ENCODE results near the gene UCN3. TPM values are rescaled to one million over a fixed set of nuclear protein-coding genes. Genes with fewer than 3 reads are reported as not detected.

UCN3 gene
- total RNA-seq, 6 experiments from 2014 or later: not detected

DNA sequence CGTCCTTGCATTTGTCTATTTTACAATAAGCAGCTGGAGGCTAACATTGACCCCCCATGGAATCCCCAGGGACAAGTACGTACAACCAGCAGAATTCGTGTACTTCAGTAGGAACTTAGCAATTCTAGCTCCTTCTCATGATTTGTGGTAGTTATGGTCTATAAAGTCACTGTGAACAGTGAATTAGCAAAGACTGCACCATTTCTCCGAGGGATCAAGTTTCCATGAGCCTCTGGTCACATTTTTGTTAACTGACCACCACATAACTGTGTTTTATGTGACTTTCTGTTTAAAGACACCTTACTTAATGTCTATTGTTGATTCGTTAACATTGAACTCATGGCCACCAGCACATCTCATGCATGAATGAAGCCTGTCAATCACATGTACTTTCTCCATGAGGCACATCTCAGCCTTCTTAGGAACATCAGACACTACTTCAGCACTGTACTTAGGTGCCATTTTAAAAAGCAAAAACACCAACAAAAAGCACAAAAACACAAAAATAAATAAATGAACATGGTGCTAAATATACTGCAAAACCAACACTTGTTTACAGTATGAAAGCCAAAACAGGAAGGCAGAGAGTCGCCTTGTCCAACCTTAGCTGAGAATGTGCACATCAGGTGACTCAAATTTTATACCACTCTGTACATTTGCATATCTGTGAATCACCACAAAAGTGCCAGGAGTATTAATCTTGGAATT lies 9.0 kb upstream of the UCN3 start:
- Mint-ChIP-seq H3K36me3 (ENCODE audit: low read depth) (no peaks in the 10 kb centered on the region), H3K9me3 (no peaks in the 10 kb centered on the region), H3K27ac (no peak overlapping the region), H3K4me3 (no peak overlapping the region), H3K4me1 (ENCODE audit: low read depth) (peaks cover 10% of the 10 kb centered on the region; the same call in 1 of the 2 replicates), H3K27me3 (ENCODE audit: insufficient read depth) (peaks cover 22% of the 10 kb centered on the region)
- DNase-seq: no peak
- TF ChIP-seq, protein P1, sequence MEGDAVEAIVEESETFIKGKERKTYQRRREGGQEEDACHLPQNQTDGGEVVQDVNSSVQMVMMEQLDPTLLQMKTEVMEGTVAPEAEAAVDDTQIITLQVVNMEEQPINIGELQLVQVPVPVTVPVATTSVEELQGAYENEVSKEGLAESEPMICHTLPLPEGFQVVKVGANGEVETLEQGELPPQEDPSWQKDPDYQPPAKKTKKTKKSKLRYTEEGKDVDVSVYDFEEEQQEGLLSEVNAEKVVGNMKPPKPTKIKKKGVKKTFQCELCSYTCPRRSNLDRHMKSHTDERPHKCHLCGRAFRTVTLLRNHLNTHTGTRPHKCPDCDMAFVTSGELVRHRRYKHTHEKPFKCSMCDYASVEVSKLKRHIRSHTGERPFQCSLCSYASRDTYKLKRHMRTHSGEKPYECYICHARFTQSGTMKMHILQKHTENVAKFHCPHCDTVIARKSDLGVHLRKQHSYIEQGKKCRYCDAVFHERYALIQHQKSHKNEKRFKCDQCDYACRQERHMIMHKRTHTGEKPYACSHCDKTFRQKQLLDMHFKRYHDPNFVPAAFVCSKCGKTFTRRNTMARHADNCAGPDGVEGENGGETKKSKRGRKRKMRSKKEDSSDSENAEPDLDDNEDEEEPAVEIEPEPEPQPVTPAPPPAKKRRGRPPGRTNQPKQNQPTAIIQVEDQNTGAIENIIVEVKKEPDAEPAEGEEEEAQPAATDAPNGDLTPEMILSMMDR (IDR thresholded peaks at IDR 0.05): no peak

DNA sequence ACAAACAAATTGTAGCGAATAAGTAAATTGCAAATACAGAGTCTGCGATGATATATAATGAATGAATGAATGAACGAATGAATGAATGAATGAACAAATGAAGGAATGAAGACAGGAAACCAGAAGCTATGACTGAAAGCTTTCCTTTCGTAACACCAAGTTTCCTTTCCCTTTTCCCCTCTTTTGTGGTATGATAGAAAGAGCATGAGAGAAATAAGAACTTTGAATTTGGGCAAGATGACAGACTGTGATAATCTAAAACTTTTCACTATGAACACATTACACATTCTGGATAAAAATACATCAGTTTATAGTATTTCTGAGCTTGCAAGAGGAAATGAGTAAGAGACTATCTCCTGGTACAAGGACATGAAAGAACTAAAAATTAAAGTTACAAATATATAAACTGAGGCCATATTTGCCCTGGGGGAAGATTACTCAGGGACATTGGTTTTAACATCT lies 8.4 kb upstream of the UCN3 start:
- Mint-ChIP-seq H3K4me1 (ENCODE audit: low read depth) (peaks cover 10% of the 10 kb centered on the region; the same call in 1 of the 2 replicates), H3K27me3 (ENCODE audit: insufficient read depth) (peaks cover 24% of the 10 kb centered on the region), H3K4me3 (no peak overlapping the region), H3K36me3 (ENCODE audit: low read depth) (no peaks in the 10 kb centered on the region), H3K27ac (no peak overlapping the region), H3K9me3 (no peaks in the 10 kb centered on the region)
- no peak for DNase-seq
- TF ChIP-seq, protein P1 (IDR thresholded peaks at IDR 0.05): no peak

DNA sequence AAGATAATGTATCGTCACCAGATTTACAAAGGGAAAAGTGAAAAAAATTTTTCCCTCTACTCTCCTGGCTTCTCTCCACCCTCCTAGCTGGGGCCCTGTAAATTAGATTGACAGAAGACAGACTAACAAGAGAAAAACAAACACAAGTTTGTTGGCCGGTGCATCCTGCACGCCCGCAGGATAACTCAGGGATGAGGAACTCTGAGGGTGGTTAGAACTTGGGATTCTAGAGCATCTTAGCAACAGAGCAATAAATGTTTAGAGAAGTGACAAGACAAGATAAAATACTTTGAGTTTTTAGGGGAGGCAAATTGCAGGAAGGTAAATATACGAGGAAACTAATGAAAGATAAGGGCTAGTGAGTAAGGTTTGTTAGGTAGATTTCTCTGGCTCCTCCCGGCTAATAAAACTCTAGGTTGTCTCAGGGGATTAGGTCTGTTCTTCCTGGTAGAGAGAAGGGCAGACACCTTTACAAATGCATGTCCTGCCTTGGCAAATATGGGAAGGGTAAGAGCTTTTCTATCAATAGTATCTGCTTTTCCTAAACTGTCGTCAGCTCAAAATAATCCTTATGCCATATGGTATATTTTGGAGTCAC lies 4.3 kb upstream of the UCN3 start:
- DNase-seq: no peak
- H3K27me3 Mint-ChIP-seq (ENCODE audit: insufficient read depth): peaks cover 39% of the 10 kb centered on the region
- H3K4me1 Mint-ChIP-seq (ENCODE audit: low read depth): peaks cover 10% of the 10 kb centered on the region; the same call in 1 of the 2 replicates
- no peaks in the 10 kb centered on the region for H3K36me3 Mint-ChIP-seq (ENCODE audit: low read depth)
- H3K27ac Mint-ChIP-seq: no peak overlapping the region
- H3K9me3 Mint-ChIP-seq: no peaks in the 10 kb centered on the region
- TF ChIP-seq, protein P1 (IDR thresholded peaks at IDR 0.05): no peak
- H3K4me3 Mint-ChIP-seq: no peak overlapping the region

DNA sequence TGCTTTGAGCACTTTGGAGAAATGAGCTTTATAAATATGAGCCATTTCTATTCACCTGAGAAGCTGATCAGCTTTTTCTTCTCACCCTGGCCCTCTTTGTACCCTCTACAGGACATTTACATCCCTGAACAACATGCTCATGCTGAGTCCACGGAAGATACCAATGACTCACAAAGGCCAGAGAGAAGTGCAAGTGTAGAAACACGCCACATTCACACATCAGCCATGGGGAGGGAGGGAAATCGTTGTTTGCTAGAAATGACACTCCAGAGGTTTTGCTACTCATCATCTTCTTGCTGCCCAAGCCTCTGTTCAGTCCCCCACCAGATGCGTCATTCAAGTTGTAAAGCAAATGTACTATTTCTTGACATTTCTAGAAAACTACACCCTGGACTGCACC lies 2.8 kb upstream of the UCN3 start:
- no peaks in the 10 kb centered on the region for H3K36me3 Mint-ChIP-seq (ENCODE audit: low read depth)
- H3K4me1 Mint-ChIP-seq (ENCODE audit: low read depth): no peaks in the 10 kb centered on the region
- H3K9me3 Mint-ChIP-seq: no peaks in the 10 kb centered on the region
- no peak overlapping the region for H3K27ac Mint-ChIP-seq
- H3K4me3 Mint-ChIP-seq: no peak overlapping the region
- no peak for DNase-seq
- H3K27me3 Mint-ChIP-seq (ENCODE audit: insufficient read depth): peaks cover 49% of the 10 kb centered on the region
- TF ChIP-seq, protein P1 (IDR thresholded peaks at IDR 0.05): no peak

DNA sequence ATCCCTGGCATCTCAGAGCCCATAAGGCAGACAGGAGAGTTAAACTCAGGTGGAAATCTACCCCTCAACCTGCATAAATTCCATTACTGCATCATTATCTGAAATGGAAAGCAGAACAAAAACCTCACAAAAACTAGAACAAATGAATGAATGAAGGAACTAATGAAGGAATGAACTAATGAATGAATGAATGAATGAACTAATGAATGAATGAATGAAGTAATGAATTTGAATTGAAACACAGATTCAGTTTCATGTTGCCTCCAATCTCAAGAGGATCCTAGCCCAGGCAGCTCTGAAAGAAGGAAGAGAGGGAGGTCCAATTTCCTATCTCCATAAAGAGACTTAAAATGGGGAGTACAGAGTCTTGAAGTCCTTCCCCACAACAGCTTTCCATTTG lies 1.9 kb upstream of the UCN3 start:
- Mint-ChIP-seq H3K9me3 (no peaks in the 10 kb centered on the region), H3K4me1 (ENCODE audit: low read depth) (no peaks in the 10 kb centered on the region), H3K27me3 (ENCODE audit: insufficient read depth) (peaks cover 45% of the 10 kb centered on the region)

More for the DNA sequence above, 1.9 kb upstream of the UCN3 start:
- Mint-ChIP-seq H3K27ac (no peak overlapping the region), H3K4me3 (no peak overlapping the region), H3K36me3 (ENCODE audit: low read depth) (no peaks in the 10 kb centered on the region)
- DNase-seq: no peak
- TF ChIP-seq, protein P1 (IDR thresholded peaks at IDR 0.05): no peak
